BJ (cell line): ENCODE results near the gene ADD2. TPM values are rescaled to one million over a fixed set of nuclear protein-coding genes. Genes with fewer than 3 reads are reported as not detected.

Experiments
- CTCF ChIA-PET: fragments of 350-600 bp; formaldehyde crosslinking; extraction: SDS; loops from one replicate; lab custom pipeline; 2021; ENCODE audit warnings: antibody characterized with exemption, inconsistent platforms; lab: Yijun Ruan, JAX
- POLR2A ChIA-PET: fragments of 300-600 bp; sonication (Branson Sonifier 250); formaldehyde crosslinking; extraction: SDS; loops from one replicate; lab custom pipeline; 2021; ENCODE audit warnings: antibody characterized with exemption; lab: Charles Lee
- DNase-seq: peaks from one replicate; pipeline ENCODE4 v3.0.0-alpha.2; 2011; ENCODE audit warnings: low read depth
- H3K27me3 ChIP-seq: 2 replicates; pipeline ENCODE4 v1.6.0; 2011; ENCODE audit warnings: low read length; ENCODE audit not compliant: control insufficient read depth, insufficient read depth
- H3K36me3 ChIP-seq: 2 replicates; pipeline ENCODE4 v1.5.1; 2011; ENCODE audit warnings: low read length; ENCODE audit not compliant: control insufficient read depth, insufficient read depth
- H3K4me3 ChIP-seq: 2 replicates; pipeline ENCODE4 v1.5.1; 2011; ENCODE audit warnings: low read depth, mild to moderate bottlenecking, control low read depth, low read length
- polyA plus RNA-seq: library from polyadenylated mRNA; depleted of rRNA; stranded (reverse); fragments of >200 nt; gene quantifications from 2 replicates; pipeline ENCODE4 v1.2.3, GENCODE V29; 2011
- TF ChIP-seq, protein P1 (sequence below): IDR thresholded peaks from 2 replicates; pipeline ENCODE4 v1.5.1; 2011; ENCODE audit warnings: low read depth, mild to moderate bottlenecking, control low read depth, inconsistent platforms, low read length, moderate library complexity; ENCODE audit not compliant: insufficient read depth

The ADD2 gene
- polyA plus RNA-seq, 1 experiment, result not detected

DNA sequence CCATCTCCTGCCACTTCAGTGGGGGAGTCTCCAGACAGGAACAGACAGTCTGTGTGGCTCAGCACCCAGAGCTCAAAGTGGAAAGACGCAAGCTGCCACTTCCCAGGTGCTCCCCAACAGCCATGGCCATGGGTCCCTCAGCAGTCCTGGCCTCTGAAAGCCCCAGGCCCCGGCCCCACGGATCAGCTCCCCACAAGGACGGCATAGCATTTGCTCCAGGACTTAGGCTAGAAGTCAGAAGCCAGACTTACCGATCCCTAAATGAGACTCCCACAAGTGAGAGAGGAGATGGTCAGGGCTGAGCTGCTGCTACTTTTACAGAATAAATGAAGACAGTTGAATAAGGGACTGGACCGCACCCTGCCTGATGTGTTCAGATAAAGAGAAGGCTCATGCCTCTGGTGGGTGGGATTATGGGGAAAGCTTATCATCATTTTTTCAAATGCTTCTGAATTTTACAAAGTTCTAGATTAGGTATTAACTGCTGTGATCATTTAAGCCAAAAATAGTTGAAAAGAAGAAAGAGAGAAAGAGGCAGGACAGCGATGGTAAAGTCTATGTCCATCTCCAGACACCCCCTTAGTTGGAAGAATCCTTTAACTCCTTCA, 50.5 kb downstream of the ADD2 start:
- POLR2A ChIA-PET, result no interaction called here
- peaks cover 3% of the 10 kb centered on the region for H3K27me3 ChIP-seq
- no peaks in the 10 kb centered on the region for H3K36me3 ChIP-seq
- CTCF ChIA-PET, result interaction anchor here (0.6 to 1.0 kb wide), 2 partner anchors 31 to 33 kb away, joined by 3 read pairs; no protein-coding TSS in a partner anchor
- no peak overlapping the region for H3K4me3 ChIP-seq
- TF ChIP-seq, protein P1, sequence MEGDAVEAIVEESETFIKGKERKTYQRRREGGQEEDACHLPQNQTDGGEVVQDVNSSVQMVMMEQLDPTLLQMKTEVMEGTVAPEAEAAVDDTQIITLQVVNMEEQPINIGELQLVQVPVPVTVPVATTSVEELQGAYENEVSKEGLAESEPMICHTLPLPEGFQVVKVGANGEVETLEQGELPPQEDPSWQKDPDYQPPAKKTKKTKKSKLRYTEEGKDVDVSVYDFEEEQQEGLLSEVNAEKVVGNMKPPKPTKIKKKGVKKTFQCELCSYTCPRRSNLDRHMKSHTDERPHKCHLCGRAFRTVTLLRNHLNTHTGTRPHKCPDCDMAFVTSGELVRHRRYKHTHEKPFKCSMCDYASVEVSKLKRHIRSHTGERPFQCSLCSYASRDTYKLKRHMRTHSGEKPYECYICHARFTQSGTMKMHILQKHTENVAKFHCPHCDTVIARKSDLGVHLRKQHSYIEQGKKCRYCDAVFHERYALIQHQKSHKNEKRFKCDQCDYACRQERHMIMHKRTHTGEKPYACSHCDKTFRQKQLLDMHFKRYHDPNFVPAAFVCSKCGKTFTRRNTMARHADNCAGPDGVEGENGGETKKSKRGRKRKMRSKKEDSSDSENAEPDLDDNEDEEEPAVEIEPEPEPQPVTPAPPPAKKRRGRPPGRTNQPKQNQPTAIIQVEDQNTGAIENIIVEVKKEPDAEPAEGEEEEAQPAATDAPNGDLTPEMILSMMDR, result no peak
- DNase-seq, result no peak

DNA sequence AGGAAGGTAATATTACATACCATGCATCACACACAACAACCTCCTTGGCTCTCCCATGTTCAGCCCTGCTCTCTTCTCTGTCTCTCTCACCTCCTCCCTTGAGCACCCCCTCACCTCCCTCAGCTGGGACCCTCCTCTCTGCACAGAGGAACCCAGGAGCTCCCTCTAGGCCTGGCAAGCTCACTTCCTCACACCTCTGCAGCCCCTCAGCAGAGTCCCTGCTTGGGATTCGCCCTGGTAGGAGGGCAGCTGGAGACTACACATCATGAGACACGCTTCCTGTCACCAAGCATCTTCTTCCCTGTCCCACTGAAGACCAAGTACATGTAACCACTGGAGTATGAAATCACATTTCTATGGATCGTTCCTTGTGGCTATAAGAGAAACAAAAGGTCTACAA, 51.0 kb downstream of the ADD2 start:
- TF ChIP-seq, protein P1, result no peak
- Histone ChIP-seq H3K4me3 (no peak overlapping the region), H3K27me3 (peaks cover 3% of the 10 kb centered on the region), H3K36me3 (no peaks in the 10 kb centered on the region)
- ChIA-PET POLR2A (no interaction called here), CTCF (interaction anchor here (1.0 kb wide), 1 partner anchor 30 kb away, joined by 3 read pairs; no protein-coding TSS in a partner anchor)
- no peak for DNase-seq

DNA sequence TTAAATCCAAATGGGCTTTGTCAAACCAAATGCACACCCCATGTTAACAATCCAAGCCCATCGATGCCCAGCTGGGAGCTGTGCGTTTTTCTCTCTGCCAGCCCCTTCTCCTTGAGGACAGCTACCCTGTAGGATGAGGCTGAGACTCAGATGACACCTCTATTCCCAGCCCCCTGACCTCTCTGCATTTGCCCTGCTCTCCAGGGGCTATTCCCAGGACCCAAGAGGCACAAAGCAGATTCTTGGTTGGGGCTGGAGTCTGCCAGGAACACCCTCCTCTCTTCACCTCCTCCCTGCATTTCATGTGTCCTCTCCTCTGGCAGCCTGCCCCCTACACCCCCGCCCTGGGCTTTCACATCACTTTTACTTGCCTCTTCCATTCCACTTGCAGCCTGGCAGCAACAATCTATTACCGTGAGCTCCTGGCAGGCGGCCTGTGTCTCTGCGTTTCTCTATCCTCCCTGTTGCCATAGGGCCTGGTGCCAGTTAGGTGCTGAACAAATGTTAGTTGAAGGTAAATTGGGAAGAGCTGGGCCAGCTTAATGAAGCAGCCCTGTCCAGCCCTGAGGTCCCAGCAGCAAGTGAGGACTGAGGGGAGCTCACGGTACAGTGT, 51.8 kb downstream of the ADD2 start:
- TF ChIP-seq, protein P1, result no peak

DNA sequence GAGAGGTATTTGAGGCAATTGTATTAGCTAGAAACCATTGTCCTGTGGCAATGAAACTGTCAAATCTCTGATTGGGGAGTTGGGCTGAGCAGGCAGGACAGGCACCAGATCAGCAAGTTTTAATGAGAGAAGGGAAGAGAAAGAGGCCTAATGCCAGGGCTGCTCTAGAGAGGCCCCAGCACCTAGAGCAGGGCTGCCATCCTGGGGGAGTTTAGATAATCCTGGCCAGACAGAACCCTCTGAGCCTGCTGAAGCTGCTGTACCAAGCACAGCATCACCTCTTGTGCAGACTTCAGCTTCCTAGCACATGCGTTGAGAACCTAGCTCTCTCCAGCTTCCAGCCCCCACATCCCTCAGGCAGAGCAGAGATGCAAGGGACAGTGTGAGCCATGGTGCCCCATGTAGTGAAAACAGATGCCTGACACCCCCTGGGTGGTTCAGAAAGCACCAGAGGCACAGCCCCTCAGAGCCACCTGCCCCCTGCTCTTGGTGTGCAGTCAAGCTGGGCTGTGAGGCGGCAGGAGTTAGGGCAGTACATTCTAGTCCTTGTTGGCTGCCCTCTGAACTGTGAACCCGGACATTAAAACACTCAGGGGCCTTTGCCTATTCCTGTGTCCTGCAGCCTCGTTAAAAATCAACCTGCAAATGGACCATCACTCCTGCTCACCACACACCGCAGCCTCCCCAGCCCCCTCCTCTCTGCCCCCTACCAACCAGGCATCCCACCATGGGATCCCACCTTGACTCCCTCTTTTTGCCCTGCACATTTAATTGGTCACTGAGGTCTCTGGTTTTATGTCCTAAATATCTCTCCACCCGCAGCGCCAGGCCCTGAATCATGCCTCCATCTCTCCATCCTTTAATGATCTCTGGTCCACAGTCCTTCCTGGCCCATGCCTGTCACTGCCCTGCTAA, 52.7 kb downstream of the ADD2 start:
- DNase-seq, result no peak
- ChIA-PET POLR2A (no interaction called here), CTCF (no interaction called here)
- peaks cover 2% of the 10 kb centered on the region for H3K27me3 ChIP-seq
- H3K4me3 ChIP-seq, result no peak overlapping the region
- H3K36me3 ChIP-seq, result no peaks in the 10 kb centered on the region
- TF ChIP-seq, protein P1, result no peak

More for the DNA sequence above, 51.8 kb downstream of the ADD2 start:
- DNase-seq, result no peak
- CTCF ChIA-PET, result no interaction called here
- Histone ChIP-seq H3K27me3 (peaks cover 3% of the 10 kb centered on the region), H3K36me3 (no peaks in the 10 kb centered on the region), H3K4me3 (no peak overlapping the region)
- POLR2A ChIA-PET, result no interaction called here
